Stimulated activated CD8-positive, alpha-beta memory T cell treated with anti-CD3 and anti-CD28 coated beads, Interleukin-15, amount 100 ng/mL, for 1 hour (primary cell): ENCODE data around the gene SCAF11.
A peak's percentile ranks its signal among the peaks of the same experiment; 100 is the strongest.
"Not testable (repeated sequence)": the region's sequence is repeated elsewhere in the genome, so short reads cannot be mapped to it uniquely, and the experiment has no call there.

Experiments
- DNase-seq: peaks from one replicate; pipeline ENCODE4 v3.0.0-alpha.2; 2020; ENCODE audit warnings: low read depth

The SCAF11 gene, protein sequence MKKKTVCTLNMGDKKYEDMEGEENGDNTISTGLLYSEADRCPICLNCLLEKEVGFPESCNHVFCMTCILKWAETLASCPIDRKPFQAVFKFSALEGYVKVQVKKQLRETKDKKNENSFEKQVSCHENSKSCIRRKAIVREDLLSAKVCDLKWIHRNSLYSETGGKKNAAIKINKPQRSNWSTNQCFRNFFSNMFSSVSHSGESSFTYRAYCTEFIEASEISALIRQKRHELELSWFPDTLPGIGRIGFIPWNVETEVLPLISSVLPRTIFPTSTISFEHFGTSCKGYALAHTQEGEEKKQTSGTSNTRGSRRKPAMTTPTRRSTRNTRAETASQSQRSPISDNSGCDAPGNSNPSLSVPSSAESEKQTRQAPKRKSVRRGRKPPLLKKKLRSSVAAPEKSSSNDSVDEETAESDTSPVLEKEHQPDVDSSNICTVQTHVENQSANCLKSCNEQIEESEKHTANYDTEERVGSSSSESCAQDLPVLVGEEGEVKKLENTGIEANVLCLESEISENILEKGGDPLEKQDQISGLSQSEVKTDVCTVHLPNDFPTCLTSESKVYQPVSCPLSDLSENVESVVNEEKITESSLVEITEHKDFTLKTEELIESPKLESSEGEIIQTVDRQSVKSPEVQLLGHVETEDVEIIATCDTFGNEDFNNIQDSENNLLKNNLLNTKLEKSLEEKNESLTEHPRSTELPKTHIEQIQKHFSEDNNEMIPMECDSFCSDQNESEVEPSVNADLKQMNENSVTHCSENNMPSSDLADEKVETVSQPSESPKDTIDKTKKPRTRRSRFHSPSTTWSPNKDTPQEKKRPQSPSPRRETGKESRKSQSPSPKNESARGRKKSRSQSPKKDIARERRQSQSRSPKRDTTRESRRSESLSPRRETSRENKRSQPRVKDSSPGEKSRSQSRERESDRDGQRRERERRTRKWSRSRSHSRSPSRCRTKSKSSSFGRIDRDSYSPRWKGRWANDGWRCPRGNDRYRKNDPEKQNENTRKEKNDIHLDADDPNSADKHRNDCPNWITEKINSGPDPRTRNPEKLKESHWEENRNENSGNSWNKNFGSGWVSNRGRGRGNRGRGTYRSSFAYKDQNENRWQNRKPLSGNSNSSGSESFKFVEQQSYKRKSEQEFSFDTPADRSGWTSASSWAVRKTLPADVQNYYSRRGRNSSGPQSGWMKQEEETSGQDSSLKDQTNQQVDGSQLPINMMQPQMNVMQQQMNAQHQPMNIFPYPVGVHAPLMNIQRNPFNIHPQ (N-terminal part only)

DNA sequence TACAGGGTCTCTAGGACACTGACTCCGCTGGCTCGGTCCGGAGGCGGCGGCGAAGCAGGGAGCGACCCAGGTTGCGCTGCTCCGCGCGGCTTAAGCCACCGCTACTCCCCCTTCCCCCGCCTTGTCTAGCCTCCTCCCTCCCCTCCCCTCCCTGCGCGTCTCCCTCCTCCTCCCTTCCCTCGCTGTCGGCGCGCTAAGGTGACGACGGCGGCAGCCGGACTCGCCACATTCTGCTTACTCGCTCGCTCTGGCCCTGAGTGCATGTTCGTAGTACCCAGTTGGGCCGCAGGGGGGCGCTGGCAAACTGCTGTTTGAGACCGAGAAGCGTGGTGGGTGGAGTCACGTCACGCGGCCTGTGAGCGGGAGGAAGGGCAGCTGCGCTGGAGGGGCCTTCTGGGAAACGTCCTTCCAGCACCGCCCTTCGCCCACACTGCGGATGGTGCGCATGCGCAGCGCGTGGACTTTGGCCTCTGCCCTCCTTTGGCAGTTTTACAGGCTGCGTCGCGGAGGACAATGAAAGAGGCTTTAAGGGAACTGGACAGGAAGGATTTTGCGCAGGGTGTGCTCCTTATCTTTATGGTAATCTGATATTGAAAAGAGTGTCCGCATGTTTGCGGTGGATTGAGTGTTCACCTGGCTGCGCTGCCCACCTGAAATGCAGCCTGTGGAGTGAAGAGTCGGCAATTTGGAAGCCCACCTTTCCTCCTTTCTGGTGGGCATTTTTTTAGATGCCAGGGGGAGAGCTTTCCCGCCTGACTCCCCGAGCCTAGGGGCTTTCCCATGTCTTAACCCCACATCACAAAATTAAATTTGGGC, at the start of gene SCAF11:
SCAF11 (minus strand) TSS at position 107 of the 816 bp plus-strand sequence. CDS start 26,407 bp downstream, outside the sequence.
- DNase-seq: peak; percentile 100

DNA sequence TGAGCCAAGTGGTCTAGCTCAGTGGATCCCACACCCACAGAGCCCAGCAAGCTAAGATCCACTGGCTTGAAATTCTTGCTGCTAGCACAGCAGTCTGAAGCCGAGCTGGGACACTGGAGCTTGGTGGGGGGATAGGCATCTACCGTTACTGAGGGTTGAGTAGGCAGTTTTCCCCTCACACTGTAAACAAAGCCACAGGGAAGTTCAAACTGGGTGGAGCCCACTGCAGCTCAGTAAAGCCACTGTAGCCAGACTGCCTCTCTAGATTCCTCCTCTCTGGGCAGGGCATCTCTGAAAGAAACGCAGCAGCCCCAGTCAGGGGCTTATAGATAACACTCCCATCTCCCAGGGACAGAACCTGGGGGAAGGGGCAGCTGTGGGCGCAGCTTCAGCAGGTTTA, 46.7 kb upstream of the SCAF11 start:
- DNase-seq: not testable (repeated sequence)

DNA sequence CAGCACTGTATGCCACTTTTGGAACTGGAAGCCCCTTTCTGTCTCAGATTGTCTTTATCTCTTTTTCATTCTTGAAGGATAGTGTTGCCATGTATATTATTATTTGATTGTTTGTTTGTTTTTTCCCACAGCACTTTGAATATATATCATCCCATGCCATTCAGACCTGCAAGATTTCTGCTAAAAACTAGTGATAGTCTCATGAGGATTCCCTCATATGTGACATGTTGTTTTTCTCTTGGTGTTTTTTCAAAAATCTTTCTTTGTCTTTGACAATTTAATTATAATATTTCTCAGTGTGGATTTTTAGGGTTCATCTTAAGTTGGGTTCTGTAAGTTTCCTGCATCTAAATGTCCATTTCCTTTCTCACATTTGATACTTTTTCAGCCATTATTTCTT, 36.8 kb upstream of the SCAF11 start:
- no peak for DNase-seq

DNA sequence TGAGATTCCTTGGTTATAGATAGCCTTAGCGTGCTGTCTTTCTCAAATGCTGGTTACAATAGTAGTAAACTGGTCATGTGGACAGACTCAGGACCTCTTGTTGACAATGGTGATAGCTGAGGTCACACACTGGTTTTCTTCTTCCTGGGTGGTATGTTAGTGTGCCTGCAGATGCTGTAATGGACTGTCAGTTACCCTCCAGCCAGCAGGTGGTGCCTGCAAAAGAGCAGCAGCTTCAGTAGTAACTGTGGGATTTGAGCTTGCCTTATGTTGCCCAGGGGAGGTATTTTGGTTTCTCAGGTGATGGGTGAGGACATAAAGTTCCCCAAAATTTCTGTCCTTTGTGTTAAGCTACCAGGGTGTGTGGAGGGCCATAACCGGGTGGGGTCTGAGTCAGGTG, 33.7 kb upstream of the SCAF11 start:
- no peak for DNase-seq

DNA sequence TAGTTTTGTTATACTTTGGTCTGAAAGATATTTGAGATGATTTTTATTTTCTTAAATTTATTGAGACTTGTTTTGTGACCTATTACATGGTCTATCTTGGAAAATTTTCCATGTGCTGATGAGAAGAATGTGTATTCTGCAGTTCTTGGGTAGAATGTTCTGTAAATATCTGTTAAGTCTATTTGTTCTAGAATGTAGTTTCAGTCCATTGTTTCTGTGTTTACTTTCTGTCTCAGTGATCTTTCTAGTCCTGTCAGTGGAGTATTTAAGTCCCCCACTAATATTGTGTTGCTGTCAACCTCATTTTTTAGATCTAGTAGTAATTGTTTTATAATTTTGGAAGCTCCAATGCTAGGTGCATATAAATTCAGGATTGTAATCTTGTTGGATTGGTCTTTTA, 30.4 kb upstream of the SCAF11 start:
- no peak for DNase-seq

DNA sequence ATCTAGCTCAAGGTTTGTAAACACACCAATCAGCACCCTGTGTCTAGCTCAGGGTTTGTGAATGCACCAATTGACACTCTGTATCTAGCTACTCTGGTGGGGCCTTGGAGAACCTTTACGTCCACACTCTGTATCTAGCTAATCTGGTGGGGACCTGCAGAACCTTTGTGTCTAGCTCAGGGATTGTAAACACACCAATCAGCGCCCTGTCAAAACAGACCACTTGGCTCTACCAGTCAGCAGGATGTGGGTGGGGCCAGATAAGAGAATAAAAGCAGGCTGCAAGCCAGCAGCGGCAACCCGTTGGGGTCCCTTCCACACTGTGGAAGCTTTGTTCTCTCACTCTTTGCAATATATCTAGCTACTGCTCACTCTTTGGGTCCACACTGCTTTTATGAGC, 28.3 kb upstream of the SCAF11 start:
- not testable (repeated sequence) for DNase-seq

DNA sequence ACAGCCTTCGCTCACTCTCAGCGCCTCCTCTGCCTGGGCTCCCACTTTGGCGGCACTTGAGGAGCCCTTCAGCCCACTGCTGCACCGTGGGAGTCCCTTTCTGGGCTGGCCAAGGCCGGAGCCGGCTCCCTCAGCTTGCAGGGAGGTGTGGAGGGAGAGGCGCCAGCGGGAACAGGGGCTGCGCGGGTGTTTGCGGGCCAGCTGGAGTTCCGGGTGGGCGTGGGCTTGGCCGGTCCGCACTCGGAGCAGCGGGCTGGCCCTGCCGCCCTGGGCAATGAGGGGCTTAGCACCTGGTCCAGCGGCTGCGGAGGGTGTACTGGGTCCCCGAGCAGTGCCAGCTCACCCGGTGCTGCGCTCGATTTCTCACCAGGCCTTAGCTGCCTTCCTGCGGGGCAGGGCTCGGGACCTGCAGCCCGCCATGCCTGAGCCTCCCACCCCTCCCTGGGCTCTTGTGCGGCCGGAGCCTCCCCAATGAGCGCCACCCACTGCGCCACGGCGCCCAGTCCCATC, 27.5 kb upstream of the SCAF11 start:
- not testable (repeated sequence) for DNase-seq

DNA sequence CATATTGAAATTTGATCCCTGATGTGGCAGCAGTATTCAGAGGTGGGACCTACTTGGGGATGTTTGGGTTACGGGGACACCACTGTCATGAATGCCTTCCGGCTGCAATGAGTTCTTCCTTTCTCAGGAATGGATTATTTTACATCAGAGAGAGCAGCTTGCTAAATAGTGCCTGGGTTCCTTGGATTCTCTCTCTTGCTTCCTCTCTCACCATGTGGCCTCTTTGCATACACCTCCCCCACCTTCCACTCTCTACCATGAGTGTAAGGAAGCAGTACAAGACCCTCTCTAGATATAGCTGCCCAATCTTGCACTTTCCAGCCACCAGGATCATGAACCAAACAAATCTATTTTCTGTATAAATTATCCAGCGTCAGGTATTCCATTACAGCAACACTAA, 15.4 kb upstream of the SCAF11 start:
- no peak for DNase-seq

DNA sequence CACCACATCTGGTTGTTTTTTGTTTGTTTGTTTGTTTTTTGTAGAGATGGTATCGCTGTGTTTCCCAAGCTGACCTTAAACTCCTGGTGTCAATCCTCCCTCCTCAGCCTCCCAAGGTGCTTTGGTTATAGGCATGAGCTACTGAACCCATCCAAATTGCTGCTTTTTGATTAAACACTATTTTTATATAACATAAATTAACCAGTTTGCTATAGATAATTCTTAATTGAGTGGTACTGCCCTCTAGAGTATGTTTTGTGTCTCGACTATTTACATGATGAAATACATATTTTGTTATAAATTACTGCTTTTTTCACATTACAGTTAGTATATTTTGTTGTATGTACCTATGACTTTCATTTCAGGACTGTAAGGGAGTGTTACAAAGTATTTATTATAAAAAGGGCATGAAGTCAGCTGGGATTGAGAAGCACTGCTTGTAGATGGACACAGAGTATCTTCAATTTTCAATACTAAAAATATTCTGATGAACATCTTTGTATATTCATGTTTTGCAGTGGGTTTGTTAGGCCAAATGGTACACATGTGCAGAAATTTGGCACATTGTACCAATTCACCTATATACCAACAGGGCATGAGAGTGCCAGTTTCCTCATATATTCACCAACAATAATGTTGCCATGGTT, 14.9 kb upstream of the SCAF11 start:
- no peak for DNase-seq

DNA sequence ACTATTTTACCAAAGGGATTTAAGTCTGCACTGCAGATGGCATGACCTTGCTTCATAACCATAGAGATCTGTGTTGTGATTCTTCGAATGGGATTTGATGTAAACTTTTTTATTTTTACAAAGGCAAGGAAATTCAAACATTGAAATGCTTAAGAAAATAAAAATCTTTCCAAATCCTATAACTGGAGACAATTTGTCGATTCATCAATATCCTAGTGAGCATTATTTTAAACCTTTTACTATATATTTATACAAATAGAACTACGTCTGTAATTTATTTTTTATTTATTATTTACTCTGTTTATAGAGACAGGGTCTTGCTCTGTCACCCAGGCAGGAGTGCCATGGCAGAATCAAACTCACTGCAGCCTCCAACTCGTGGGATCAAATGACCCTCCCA, 14.3 kb upstream of the SCAF11 start:
- DNase-seq: no peak

DNA sequence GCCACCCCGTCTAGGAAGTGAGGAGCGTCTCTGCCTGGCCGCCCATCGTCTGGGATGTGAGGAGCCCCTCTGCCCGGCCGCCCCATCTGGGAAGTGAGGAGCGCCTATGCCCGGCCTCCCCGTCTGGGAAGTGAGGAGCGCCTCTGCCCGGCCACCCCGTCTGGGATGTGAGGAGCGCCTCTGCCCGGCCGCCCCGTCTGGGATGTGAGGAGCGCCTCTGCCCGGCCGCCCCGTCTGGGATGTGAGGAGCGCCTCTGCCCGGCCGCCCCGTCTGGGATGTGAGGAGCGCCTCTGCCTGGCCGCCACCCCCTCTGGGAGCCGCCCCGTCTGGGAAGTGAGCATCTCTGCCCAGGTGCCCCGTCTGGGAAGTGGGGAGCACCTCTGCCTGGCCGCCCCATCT, 9.7 kb upstream of the SCAF11 start:
- not testable (repeated sequence) for DNase-seq

DNA sequence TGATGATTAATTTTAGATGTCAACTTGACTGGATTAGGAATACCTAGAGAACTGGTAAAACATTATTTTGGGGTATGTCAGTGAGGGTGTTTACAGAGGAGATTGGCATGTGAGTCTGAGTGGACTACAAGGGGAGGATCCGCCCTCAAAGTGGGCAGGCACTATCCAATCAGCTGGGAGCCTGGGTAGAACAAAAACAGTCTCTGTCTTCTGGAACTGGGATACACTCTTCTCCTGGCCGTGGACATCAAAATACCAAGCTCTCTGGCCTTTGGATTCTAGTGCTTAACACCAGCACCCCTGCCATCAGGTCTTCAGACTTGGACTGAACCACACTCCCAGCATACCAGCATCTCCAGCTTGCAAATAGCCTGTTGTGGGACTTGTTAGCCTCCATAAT, 4.4 kb upstream of the SCAF11 start:
- DNase-seq: no peak

DNA sequence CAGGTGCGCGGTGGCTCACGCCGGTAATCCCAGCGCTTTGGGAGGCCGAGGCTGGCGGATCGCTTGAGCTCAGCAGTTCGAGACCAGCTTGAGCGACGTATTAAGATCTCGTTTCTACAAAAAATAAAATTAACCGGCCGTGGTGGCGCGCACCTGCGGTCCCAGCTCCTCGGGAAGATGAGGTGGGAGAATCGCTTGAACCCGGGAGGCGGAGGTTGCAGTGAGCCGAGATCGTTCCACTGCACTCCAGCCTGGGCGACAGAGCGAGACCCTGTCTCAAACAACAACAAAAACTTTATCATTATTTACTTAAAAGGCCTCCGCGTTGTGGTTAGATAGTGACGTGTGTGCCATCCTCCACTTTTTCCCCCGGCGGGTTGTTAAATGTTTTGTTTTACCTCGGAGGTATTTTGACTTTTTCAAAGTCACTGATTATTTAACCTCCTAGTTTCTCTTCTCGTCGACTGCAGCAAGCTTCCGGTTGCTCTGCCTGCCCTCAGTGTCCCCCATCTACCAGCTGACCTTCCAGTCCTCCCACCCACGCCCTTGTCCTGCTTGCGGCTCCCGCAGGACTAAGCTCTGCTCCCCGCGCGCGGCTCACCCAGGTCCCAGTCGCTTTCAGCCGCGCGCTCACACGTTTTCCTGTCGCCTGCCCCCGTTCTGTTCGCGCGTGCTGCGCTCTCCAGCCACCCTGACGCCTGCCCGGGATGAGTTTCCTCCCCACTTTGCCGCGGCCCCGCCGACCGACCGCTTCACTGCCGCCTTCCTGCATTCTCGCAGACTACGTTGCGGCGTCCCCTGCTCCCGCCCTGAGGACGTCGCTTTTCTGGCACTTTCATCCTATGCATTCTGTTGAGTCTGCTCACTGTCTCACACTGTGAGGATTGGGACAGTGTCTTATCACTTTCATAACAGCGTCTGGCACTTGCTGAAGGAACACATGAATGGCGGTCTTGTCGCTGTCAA, 1.2 kb upstream of the SCAF11 start:
- DNase-seq: peak; percentile 29

DNA sequence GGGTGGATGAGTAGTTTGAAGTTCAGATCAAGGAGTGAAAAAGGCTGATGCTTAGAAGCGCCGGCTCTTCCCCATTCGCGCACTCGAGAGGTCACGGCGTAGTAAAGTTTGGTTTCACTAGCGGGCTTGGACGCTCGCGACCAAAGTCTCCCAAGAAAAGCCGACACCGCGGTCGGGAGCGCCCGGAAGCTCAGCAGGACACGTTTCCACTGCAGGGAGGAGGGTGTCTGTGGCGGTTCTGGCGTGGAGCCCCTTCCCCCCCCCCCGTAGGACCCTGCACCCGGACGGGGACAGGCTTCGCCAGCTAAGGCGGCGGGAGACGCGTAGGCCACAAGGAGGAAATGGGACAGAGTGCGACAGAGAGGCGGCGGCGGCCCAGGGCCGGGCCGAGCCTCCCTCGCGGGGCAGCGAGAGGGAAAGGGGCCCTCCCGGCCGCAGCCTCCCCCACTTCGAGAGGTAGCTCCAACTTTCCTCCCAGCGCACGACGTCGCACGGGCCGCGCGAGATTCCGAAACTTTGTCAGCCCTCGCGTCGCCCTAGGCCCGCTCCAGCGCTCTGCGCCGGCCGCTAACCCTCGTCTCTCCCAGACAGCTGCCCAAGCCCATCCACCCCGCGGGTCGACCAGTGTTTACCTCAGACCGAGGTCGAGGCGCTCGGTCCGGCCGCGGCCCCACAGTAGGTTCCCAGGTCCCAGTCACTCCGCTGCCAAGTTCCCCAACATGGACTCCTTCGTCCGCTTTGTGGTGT, 480 bp downstream of the SCAF11 start:
- peak; percentile 19 for DNase-seq

DNA sequence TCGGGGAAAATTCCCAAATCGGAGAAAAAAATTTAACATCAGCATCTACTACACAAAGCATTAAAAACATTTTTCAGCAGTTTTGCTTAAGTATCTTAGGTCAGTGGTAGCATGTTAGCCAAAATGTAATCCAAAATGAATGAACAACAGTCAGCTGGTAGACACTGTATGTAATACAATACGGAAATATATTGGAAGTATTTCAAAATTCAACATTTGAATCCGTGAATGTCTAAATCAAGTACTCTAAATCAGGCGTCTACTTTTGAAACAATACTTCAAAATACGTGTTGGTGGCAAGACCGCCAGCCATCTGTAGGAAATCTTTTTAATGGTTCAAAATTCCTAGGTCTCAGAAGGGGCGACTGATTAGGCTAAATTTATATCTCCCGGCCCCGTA, 1.1 kb downstream of the SCAF11 start:
- DNase-seq: no peak

DNA sequence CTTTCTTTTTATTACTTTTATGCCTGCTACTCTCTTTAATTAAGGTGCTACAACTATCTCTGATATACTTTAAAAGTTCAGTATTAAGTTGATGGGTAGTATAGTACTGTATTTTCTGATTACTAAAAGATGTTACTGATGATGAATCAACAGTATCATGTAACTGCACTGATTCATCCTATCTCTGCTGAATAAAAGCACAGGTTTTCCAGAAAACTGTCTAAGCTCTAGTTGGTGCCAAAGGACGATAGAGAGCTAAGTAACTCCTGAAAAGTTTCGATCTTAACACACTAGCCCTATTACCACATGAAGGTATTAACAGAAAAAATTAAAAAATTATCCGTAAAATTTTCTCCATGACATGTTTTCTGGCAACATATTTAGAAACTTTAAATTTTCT, 2.1 kb downstream of the SCAF11 start:
- DNase-seq: no peak

DNA sequence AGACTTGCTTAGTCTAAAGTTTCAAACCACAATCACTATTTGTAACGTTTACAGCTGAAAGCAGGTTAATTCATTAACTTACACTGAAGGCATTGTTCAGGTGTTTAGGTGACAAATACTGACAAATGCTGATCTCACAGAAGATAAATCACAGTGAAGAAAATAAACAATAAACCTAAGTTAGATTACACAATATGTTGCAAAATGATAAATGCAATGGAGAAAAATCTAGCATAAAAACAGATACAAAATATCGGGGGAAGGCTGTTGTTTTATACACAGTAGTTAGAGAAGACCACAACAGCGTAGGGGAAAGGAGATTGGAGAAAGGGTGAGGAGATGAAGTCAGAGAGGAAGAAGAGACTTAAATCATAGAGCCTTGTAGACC, 3.0 kb downstream of the SCAF11 start:
- DNase-seq: no peak

DNA sequence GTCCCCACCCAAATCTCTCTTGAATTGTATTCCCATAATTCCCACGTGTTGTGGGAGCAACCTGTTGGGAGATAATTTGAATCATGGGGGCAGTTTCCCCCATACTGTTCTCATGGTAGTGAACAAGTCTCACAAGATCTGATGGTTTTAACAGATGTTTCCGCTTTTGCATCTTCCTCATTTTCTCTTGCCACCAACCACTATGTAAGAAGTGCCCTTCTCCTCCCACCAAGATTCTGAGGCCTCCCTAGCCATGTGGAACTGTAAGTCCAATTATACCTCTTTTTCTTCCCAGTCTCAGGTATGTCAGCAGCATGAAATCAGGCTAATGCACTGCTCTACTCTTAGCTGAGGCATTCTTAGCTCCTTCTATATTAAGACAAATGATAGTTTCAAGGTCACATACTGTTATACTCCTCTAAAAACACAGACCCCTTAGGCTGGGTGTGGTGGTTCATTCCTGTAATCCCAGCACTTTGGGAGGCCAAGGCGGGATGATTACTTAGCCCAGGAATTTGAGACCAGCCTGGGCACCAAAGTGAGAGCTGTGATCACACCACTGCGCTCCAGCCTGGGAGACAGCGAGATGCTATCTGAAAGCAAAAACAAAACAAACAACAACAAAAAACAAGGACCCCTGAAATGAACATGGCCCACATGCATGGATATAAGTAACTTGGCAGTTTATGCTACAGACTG, 3.6 kb downstream of the SCAF11 start:
- no peak for DNase-seq
